ENCODE measurements around the gene PAX8.
"Not testable (repeated sequence)": the region's sequence is repeated elsewhere in the genome, so short reads cannot be mapped to it uniquely, and the experiment has no call there.

Gene PAX8

GRCh38 chr2:113288674-113289149, 10.0 kb upstream of the PAX8 start:
- not testable (repeated sequence) for DNase-seq (ENCODE audit: low read depth)

DNA sequence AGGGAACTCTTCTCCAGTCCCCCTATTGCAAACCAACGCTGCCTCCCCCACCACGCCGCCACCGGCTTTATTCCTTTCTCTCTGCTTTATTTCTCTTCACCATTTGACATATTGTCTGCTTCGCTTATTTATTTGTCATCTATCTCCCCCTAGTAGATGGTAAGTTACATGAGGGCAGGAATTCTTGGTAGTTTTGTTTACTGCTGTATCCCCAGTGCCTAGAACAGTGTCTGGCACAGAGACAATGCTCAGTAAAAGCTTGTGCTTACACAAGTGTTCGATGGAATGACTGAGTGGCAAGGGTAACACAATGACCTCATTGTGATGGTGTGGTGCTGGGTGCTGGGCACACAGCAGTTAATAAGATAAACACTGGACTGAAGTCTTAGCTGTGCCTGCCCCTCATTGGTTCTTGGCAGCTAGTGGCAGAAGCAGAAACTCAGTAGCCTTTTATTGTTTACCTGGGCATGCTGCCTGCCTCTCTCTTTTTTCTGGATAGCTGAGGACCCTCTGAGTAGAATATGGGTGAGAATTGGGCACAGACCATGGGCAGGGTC, 9.5 kb upstream of the PAX8 start:
- DNase-seq (ENCODE audit: low read depth), result not testable (repeated sequence)

DNA sequence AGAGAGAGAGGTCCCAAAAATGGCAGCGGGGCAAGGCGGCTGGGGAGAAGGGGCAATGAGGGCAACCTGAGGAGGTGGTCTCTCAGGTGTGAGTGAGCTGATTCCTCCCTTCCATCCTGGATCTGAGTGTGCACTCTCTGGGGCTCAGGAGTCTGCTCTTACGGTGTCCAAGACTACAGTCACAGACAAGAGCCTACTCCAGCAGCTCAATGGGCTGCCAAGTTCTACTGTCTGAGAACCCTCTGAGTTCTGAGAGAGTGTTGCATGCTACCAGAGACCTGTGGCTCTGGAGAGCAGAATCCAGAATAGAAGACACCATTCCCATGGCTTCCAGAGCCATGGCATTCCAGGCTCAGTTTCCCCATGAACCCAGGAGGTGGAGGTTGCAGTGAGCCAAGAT, 7.1 kb upstream of the PAX8 start:
- no peak for DNase-seq (ENCODE audit: low read depth)

DNA sequence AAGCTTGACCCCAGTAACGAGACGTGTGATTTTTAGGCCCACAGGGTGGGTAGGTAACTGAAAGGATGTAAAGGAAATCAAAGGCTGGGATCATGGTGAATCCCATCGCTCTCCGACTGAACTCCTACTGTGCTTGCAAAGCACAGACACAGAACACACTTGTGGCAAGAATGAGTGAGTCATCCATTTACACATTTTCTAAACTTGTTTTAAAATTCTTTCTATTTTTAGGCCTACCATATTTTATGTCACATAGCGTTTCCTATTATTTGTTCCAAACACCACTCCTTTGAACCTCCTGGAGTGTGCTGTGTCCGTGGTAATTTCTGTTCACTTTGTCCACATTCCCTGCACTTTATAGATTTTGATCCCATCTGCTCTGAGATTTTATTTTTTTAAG, 6.3 kb upstream of the PAX8 start:
- not testable (repeated sequence) for DNase-seq (ENCODE audit: low read depth)

- DNase-seq (ENCODE audit: low read depth), result no peak
Observed at GRCh38 chr2:113284476-113284875, 5.8 kb upstream of the PAX8 start.

DNA sequence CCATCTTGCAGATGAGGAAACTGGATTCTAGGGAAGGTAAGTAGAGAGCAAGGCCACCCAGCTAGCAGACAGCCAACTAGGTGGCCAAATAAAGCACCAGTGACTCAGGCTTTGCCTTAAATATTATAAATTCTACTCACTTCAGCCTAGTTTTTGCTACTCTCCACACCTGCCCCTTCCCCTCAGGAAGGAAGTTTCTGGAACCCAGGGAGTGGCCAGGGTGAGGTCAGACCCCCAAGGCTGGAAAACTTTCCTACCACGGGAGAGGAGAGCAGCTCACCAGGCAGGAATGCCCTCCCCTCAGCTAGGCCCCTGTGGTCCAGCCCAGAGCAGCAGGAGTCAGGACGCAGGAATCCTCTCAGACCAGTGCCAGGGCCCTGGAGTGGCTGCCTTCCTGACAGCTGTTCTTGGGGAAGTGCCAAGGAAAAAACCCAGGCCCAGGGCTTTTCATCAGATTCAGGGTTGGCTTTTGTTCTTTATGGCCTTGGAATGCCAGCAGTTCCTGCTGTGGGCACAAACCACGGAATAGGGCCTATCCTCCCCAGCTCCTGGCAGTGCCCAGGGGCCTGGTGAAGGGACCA, 5.1 kb upstream of the PAX8 start:
- DNase-seq (ENCODE audit: low read depth), result no peak

- DNase-seq (ENCODE audit: low read depth), result no peak
Observed at GRCh38 chr2:113282747-113283533, 4.2 kb upstream of the PAX8 start.

DNA sequence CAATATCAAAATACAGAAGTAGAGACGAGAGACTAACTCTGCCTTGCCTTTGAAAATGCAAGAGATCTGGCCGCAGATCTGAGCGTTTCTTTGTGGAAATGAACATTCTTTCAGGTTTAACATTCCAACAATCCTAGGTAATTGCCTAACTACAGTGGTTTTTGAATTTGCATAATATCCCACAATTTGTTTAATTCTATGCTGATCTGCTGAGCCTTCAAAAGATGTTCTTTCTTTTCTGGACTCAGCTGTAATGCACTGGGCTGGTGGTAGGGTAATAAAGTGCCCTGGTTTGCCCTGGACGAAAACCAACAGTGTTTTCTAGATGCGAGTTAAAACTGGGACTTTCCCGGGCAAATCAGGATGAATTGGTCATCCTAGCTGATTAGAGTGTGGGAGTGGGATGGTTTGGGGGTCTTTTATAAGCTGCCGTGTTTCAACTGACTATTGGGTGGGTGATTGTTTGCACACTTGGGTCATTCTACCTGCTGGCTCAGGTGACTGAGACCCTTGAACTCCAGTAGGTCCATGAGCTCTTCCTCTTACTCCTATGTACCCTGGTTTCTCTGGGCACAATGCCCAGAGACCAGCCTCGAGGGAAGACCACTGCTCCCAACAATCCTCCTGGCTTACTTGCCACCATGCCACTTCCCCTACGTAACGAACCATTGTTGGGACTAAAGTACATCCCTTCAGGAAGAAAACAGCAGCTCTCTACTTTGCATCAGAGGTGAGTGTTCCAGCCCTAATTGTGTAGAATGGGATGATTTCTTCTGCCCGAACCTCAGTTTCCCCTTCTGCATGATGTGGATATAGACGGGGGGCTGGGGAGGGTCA, 3.4 kb upstream of the PAX8 start:
- no peak for DNase-seq (ENCODE audit: low read depth)

GRCh38 chr2:113278073-113278741, 514 bp downstream of the PAX8 start:
- DNase-seq (ENCODE audit: low read depth), result no peak

GRCh38 chr2:113277474-113278072, 1.1 kb downstream of the PAX8 start:
- no peak for DNase-seq (ENCODE audit: low read depth)

DNA sequence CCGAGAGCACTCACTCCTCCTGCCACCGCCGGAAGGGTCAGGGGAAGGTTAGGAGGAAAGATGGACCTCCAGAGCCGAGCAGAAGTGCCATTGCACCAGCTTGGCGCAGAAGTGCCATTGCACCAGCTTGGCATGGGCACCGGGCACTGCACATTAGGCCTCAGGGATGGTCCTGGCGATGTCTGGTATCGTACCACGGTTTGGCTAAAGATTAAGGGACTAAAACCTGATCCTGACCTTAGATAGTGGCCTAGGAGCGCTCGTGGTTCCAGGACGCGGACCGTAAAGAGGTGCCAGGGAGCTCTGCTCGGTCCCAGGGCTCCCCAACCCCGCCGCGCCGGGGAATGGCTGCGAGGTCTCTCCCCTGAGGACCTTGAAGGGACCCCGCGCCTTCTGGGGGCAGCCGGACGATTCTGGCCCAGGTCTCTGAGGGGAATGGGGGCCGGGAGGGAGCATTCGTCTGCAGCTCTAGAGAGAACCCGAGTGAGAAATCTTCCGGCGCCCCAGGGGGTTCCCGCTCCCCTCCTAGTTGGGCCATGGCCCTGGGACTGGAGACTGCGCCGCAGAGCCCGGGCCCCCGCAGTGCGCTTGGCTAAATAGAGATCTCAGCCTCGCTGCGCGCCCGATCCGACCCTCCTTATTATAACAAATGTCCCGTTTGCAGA, 1.8 kb downstream of the PAX8 start:
- no peak for DNase-seq (ENCODE audit: low read depth)

GRCh38 chr2:113276216-113276760, 2.4 kb downstream of the PAX8 start:
- DNase-seq (ENCODE audit: low read depth), result no peak

GRCh38 chr2:113275556-113276215, 3.0 kb downstream of the PAX8 start:
- no peak for DNase-seq (ENCODE audit: low read depth)

GRCh38 chr2:113274432-113274831, 4.3 kb downstream of the PAX8 start:
- no peak for DNase-seq (ENCODE audit: low read depth)

GRCh38 chr2:113273981-113274380, 4.7 kb downstream of the PAX8 start:
- no peak for DNase-seq (ENCODE audit: low read depth)

DNA sequence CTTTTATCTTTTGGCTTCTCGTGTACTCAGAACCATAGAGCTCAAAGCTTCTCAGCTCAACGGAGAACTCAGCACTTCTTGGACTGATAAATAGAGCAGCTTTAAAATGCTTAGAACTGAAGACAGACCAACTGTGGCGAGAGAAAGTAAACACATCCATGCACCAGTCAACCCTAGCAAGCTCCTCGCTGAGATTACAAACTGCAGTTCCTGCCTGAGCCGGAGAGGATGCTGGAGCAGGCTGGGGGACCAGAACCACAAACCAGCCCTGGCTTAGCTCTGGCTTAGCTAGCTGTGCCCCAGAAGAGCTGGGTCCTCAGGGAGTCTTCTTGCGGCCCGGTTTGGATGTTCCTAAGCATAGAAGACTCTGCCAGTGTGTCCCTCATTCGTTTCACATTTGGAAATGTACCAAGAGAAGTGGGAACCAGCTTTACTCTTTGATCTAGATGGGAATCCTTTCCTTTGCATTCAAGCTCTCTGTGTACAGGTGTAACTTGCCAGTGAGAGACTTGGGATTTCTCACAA, 5.6 kb downstream of the PAX8 start:
- no peak for DNase-seq (ENCODE audit: low read depth)

DNA sequence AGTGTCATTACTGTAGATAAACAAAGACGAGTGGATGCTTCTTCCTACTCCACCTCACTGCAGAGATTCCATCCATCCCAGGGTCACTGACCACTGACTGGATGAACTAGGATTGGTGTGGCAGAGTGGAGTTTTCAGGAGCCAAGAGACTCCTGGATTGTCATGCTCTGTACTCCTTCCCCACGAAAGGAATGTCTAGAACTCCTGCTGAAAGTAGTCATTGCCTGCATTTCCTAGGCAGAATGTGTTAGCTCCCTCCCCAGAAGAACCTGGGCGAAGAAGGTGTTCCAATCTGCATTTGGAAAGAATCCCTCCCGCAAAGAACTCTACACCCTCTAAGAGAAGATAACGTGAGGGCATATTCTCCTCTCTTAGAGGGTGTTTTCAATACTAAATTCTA, 6.2 kb downstream of the PAX8 start:
- no peak for DNase-seq (ENCODE audit: low read depth)

DNA sequence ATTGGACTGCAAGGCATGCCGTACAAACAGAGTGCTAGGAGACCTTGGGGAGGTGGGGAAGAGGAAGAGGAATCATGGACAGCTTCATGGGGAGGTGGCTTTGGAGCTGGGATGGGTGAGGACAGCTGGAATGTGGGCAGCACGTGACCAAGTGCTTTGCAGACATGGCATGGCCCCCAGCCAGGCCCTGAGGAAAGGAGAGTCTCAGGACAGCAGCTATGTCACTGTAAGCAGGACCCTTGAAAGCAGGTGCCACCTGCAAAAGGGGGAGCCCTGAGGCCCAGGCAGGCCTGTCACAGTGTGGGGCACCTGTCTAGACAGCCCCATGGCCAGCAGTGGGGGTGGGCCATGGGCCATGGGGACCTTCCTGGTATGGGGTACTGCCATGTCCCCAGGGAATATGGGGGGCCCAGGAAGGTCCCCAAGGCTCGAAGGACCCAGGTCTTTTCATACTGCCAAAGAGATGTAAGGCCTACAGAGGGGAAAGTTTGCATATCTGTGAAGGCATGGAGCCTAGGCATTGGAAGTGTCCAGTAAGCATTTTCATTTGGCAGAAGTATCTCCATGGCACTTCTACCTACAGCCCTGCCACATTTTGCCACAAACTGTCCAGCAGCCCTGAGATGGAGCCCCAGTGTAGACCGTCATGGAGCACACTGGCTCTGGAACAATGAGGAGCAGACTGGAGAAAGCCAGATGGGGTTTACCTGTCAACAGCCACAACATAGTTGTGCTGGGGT, 9.9 kb downstream of the PAX8 start:
- no peak for DNase-seq (ENCODE audit: low read depth)

GRCh38 chr2:113266431-113266830, 12.3 kb downstream of the PAX8 start:
- no peak for DNase-seq (ENCODE audit: low read depth)
